ENCODE results near the gene SDK2. TPM values are rescaled to one million over a fixed set of nuclear protein-coding genes. Genes with fewer than 3 reads are reported as not detected.

Gene SDK2
- total and polyA plus RNA-seq, 2 experiments from 2014 or later, result 0.74 to 5.1 TPM

GRCh38 chr17:73516431-73516830 is 127.8 kb downstream of the SDK2 start (continued):
- no peak for TF ChIP-seq ZNF462 (CRISPR knock-in tag; IDR thresholded peaks at IDR 0.05)
- TF ChIP-seq NANOG (IDR thresholded peaks at IDR 0.05; ENCODE audit: borderline replicate concordance), result no peak
- TF ChIP-seq EZH2 (IDR thresholded peaks at IDR 0.05; ENCODE audit: low read depth, unreplicated experiment), result no peak
- no peak for TF ChIP-seq ZNF114 (CRISPR knock-in tag; IDR thresholded peaks at IDR 0.05)
- no peak for TF ChIP-seq ETS1 (IDR thresholded peaks at IDR 0.05)
- no peak for TF ChIP-seq JUNB (IDR thresholded peaks at IDR 0.05; ENCODE audit: unreplicated experiment)

- Mint-ChIP-seq H3K4me3 (no peak overlapping the region), H3K27me3 (ENCODE audit: insufficient read depth, low read depth, poor library complexity) (peaks cover 18% of the 10 kb centered on the region), H3K36me3 (ENCODE audit: low read depth) (no peaks in the 10 kb centered on the region), H3K9me3 (no peaks in the 10 kb centered on the region; the same call in 2 of the 3 replicates), H3K27ac (no peak overlapping the region), H3K4me1 (peaks cover 16% of the 10 kb centered on the region)
- Histone ChIP-seq H3K4me2 (no peak overlapping the region), H3K4me1 (ENCODE audit: insufficient read depth) (no peaks in the 10 kb centered on the region), H4K20me1 (replicated peaks; ENCODE audit: insufficient read depth) (no peaks in the 10 kb centered on the region), H2AFZ (no peak overlapping the region), H3K36me3 (ENCODE audit: insufficient read depth) (no peaks in the 10 kb centered on the region), H3K27me3 (ENCODE audit: insufficient read depth) (no peaks in the 10 kb centered on the region), H3K27ac (ENCODE audit: low read depth) (no peak overlapping the region), H3K79me2 (replicated peaks; ENCODE audit: insufficient read depth) (no peaks in the 10 kb centered on the region), H3K4me3 (no peak overlapping the region), H3K9me2 (ENCODE audit: insufficient read depth) (no peaks in the 10 kb centered on the region), H3F3A (replicated peaks; ENCODE audit: low read depth) (no peaks in the 10 kb centered on the region)
- DNase-seq (ENCODE audit: low spot score) (no peak), ATAC-seq (no peak)
- TF ChIP-seq ZNF462 (CRISPR knock-in tag; IDR thresholded peaks at IDR 0.05) (no peak), EZH2phosphoT487 (IDR thresholded peaks at IDR 0.05; ENCODE audit: unreplicated experiment) (no peak)
These were observed 129.9 kb downstream of the SDK2 start for GRCh38 chr17:73514146-73514863.
